ENCODE results near the gene KCNE5. TPM values are rescaled to one million over a fixed set of nuclear protein-coding genes. Genes with fewer than 3 reads are reported as not detected.

The KCNE5 gene
- total and polyA plus RNA-seq, 3 donors from 2014 or later: 0.57 to 0.81 (median 0.79) TPM

DNA sequence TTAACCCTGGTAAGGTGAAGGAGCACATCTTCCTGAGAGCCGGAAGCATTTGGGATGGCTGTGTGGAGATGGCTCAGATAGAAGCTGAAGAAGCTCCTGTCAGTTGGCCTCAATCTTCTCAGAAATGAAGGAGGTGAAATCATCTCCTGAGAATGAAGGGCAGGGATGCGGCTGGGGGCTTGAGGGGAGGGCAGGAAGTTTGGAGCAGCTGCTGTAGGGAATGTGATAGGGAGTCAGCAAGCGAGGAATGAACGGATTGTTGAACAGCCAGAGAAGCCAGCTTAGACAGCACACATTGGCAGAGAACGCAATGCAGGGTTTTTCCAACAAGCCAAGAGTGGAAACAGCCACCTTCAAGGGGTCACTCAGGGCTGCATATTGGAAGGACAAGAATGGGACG is 10.0 kb downstream of the KCNE5 start:
- H3K27ac ChIP-seq: no peak overlapping the region
- no peaks in the 10 kb centered on the region for H3K36me3 ChIP-seq (ENCODE audit: low read depth, missing control alignments)
- no peaks in the 10 kb centered on the region for H3K27me3 ChIP-seq
- 63 to 71% methylated on average over 6 of the region's 6 CpGs for WGBS, 2 donors
- H3K4me1 ChIP-seq: no peaks in the 10 kb centered on the region
- intact Hi-C loops (cut with DNase I; ENCODE audit: low total_unique reads): no loop called here
- H3K9me3 ChIP-seq: no peaks in the 10 kb centered on the region
- no peak for TF ChIP-seq POLR2A (IDR thresholded peaks at IDR 0.05)
- TF ChIP-seq, protein P1, sequence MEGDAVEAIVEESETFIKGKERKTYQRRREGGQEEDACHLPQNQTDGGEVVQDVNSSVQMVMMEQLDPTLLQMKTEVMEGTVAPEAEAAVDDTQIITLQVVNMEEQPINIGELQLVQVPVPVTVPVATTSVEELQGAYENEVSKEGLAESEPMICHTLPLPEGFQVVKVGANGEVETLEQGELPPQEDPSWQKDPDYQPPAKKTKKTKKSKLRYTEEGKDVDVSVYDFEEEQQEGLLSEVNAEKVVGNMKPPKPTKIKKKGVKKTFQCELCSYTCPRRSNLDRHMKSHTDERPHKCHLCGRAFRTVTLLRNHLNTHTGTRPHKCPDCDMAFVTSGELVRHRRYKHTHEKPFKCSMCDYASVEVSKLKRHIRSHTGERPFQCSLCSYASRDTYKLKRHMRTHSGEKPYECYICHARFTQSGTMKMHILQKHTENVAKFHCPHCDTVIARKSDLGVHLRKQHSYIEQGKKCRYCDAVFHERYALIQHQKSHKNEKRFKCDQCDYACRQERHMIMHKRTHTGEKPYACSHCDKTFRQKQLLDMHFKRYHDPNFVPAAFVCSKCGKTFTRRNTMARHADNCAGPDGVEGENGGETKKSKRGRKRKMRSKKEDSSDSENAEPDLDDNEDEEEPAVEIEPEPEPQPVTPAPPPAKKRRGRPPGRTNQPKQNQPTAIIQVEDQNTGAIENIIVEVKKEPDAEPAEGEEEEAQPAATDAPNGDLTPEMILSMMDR (IDR thresholded peaks at IDR 0.05): no peak
- H3K4me3 ChIP-seq: no peak overlapping the region
- DNase-seq: no peak

DNA sequence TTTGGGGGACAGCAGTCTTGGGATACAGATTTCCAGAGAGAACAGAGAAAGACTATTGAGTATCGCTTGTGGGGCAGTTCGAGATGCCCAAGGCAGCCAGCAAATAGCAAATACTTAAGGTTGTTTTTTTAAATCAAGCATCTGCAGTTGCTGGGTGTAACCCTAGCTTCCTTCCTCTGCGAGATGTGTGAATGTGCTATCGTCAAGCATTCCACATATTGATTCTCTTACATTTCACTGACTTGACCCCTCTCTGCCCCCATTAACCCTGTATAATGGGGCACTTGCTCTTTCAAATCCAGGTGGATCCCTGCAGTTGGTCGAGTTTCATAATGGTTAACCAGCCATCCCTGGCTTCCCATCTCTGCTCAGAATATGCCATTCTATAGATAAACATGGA is 23.5 kb downstream of the KCNE5 start:
- Histone ChIP-seq H3K4me1 (no peaks in the 10 kb centered on the region), H3K4me3 (no peak overlapping the region), H3K9me3 (no peaks in the 10 kb centered on the region), H3K27ac (no peak overlapping the region), H3K36me3 (ENCODE audit: low read depth, missing control alignments) (no peaks in the 10 kb centered on the region), H3K27me3 (no peaks in the 10 kb centered on the region)
- 50 to 78% methylated on average over 4 to 5 of the region's 5 CpGs for whole genome bisulfite sequencing, 2 donors
- no peak for DNase-seq
- TF ChIP-seq, protein P1 (IDR thresholded peaks at IDR 0.05): no peak
- TF ChIP-seq POLR2A (IDR thresholded peaks at IDR 0.05): no peak
- intact Hi-C loops (cut with DNase I; ENCODE audit: low total_unique reads): no loop called here

DNA sequence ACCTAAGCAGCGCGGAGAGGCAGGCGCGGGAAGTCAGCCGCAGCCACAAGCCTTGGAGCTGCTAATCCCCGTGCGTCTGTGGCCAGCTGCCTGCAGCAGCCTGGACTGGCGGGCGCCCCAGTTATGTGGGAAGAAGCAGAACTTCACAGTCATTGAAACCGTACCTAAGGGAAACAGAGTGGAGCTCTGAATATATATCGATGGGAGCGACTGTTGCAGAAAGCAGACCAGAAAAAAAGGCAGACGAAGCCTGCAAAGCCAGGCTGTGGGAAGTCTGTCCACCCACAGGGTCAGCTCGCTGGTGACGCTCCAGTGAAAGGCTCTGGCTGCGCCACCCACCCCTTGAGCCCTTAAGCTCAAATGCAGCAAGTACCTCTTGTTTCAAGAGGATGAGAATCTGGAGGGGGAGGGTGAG is 24.7 kb downstream of the KCNE5 start:
- H3K27ac ChIP-seq: no peak overlapping the region

DNA sequence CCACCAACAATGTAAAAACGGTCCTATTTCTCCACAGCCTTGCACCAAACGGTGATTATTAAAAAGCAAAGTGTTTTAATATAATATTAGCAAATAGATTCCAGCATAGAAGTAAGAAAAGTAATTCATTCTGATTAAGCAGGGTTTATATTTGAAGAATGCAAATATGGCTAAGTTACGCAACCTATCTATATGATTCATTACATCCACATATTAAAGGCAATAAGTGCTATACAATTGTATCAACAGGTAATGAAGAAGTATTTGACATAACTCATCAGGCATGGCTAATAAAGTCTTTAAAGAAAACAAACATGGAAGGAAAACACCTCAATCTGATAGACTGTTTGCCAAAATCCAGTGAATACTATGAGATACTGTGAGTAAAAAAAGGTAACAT is 29.0 kb downstream of the KCNE5 start:
- H3K4me1 ChIP-seq: no peaks in the 10 kb centered on the region
- no peak overlapping the region for H3K4me3 ChIP-seq
- WGBS, 2 donors: 87 to 95% methylated on average over 3 of the region's 3 CpGs
- no peak for DNase-seq
- H3K36me3 ChIP-seq (ENCODE audit: low read depth, missing control alignments): no peaks in the 10 kb centered on the region
- no peaks in the 10 kb centered on the region for H3K9me3 ChIP-seq
- H3K27me3 ChIP-seq: no peaks in the 10 kb centered on the region
- no peak for TF ChIP-seq POLR2A (IDR thresholded peaks at IDR 0.05)
- TF ChIP-seq, protein P1 (IDR thresholded peaks at IDR 0.05): no peak
- no peak overlapping the region for H3K27ac ChIP-seq
- intact Hi-C loops (cut with DNase I; ENCODE audit: low total_unique reads): no loop called here

More for the DNA sequence above, 24.7 kb downstream of the KCNE5 start:
- intact Hi-C loops (cut with DNase I; ENCODE audit: low total_unique reads): no loop called here
- TF ChIP-seq, protein P1 (IDR thresholded peaks at IDR 0.05): no peak
- TF ChIP-seq POLR2A (IDR thresholded peaks at IDR 0.05): no peak
- H3K4me1 ChIP-seq: no peaks in the 10 kb centered on the region
- 5 to 12% methylated on average over 16 of the region's 16 CpGs for WGBS, 2 donors
- no peaks in the 10 kb centered on the region for H3K27me3 ChIP-seq
- no peak overlapping the region for H3K4me3 ChIP-seq
- no peaks in the 10 kb centered on the region for H3K9me3 ChIP-seq
- H3K36me3 ChIP-seq (ENCODE audit: low read depth, missing control alignments): no peaks in the 10 kb centered on the region
- peak; percentile 23 for DNase-seq

DNA sequence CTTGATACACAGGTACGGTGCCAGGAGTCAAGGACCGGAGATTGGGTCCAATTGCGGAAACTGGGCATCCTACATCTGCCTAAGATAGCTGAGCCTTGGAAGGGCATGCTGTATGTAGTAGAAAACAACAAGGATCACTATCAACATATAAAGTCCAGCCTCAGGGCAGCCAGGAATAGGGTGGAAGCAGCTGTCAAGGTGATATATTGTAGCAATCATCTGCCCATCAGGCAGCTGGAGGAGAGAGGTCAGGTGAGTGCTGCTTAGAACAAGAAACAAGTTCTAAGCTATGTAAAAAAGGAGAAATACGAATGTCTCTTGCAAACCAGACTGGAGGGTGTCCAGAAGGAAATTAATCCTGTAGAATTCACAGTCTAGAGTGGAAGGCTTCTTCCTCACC is 34.8 kb downstream of the KCNE5 start:
- intact Hi-C loops (cut with DNase I; ENCODE audit: low total_unique reads): no loop called here
- Histone ChIP-seq H3K36me3 (ENCODE audit: low read depth, missing control alignments) (no peaks in the 10 kb centered on the region), H3K9me3 (no peaks in the 10 kb centered on the region), H3K4me1 (no peaks in the 10 kb centered on the region), H3K27ac (no peak overlapping the region), H3K27me3 (no peaks in the 10 kb centered on the region), H3K4me3 (no peak overlapping the region)
- no peak for TF ChIP-seq POLR2A (IDR thresholded peaks at IDR 0.05)
- TF ChIP-seq, protein P1 (IDR thresholded peaks at IDR 0.05): no peak
- 81 to 87% methylated on average over 4 of the region's 4 CpGs for WGBS, 2 donors
- DNase-seq: no peak

Measured in testis (tissue), 3 donors.